BE2C (cell line): ENCODE data around the gene CRHBP. TPM values are rescaled to one million over a fixed set of nuclear protein-coding genes. Genes with fewer than 3 reads are reported as not detected.
"Not testable (repeated sequence)": the region's sequence is repeated elsewhere in the genome, so short reads cannot be mapped to it uniquely, and the experiment has no call there.

Source experiments
- DNase-seq: peaks from one replicate; pipeline ENCODE4 v3.0.0-alpha.2; 2020
- H3K27me3 ChIP-seq: fragments of 250-450 bp; sonication (Bioruptor Pico); 2 replicates; pipeline ENCODE4 v1.5.1; 2020; ENCODE audit warnings: mild to moderate bottlenecking
- H3K36me3 ChIP-seq: fragments of 250-450 bp; sonication (Bioruptor Pico); 2 replicates; pipeline ENCODE4 v1.5.1; 2020; ENCODE audit warnings: mild to moderate bottlenecking
- H3K4me1 ChIP-seq: fragments of 250-450 bp; sonication (Bioruptor Pico); 2 replicates; pipeline ENCODE4 v1.5.1; 2020
- H3K4me3 ChIP-seq: 2 replicates; pipeline ENCODE4 v1.5.1; 2011; ENCODE audit warnings: low read depth, low read length
- H3K9me3 ChIP-seq: fragments of 250-450 bp; sonication (Bioruptor Pico); 2 replicates; pipeline ENCODE4 v1.5.1; 2020
- polyA plus RNA-seq: library from polyadenylated mRNA; unstranded; fragments of >200 nt; gene quantifications from one replicate; pipeline ENCODE4 v1.2.1, GENCODE V29; 2012; ENCODE audit warnings: low read depth, missing spikeins; ENCODE audit not compliant: insufficient read length, insufficient read depth
- TF ChIP-seq, protein P1 (sequence below): IDR thresholded peaks from 2 replicates; pipeline ENCODE4 v1.5.1; 2012; ENCODE audit warnings: mild to moderate bottlenecking, low read depth, low read length

CRHBP gene, protein sequence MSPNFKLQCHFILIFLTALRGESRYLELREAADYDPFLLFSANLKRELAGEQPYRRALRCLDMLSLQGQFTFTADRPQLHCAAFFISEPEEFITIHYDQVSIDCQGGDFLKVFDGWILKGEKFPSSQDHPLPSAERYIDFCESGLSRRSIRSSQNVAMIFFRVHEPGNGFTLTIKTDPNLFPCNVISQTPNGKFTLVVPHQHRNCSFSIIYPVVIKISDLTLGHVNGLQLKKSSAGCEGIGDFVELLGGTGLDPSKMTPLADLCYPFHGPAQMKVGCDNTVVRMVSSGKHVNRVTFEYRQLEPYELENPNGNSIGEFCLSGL
- polyA plus RNA-seq, result not detected

DNA sequence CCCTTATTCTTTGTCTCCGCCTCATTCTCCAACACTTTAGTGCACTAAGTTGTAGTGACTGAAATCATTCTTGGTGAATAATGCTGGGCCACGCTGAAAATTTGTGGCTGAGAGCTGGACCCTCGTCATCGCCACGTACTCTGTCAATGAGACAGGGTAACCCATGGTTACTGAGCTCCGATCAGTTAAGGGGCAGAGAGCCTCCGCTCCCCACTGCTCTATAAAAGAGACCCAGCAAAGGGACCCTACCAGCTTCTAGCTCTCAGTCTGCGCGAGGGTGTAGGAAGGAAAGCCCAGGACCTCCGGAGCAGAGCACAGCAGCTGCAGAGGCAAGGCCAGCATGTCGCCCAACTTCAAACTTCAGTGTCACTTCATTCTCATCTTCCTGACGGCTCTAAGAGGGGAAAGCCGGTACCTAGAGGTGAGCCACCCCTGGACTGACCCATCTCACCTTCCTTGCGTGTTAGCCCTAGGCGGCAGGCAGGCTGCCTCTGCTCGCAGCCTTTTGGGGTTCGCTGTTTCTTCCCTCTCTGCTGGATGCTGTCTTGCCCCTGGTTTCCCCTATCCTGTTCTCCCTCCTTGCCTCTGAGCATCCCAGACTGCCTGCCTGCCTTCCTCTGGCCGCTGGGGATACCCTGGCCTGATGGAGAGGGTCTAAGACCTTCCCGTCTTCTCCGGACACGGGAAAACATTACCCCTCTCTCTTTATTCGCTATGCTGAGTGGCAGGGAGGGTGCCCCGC is at the start of gene CRHBP:
TSS of gene CRHBP (plus strand) at position 251 of the 742 bp plus-strand sequence. CDS start at position 341, 90 bp downstream.
- Histone ChIP-seq H3K4me1 (no peaks in the 10 kb centered on the region), H3K4me3 (no peak within 1 kb of the TSS), H3K36me3 (no peaks in the 10 kb centered on the region), H3K9me3 (no peaks in the 10 kb centered on the region), H3K27me3 (peaks cover 39% of the 10 kb centered on the region)
- DNase-seq, result no peak
- TF ChIP-seq, protein P1, sequence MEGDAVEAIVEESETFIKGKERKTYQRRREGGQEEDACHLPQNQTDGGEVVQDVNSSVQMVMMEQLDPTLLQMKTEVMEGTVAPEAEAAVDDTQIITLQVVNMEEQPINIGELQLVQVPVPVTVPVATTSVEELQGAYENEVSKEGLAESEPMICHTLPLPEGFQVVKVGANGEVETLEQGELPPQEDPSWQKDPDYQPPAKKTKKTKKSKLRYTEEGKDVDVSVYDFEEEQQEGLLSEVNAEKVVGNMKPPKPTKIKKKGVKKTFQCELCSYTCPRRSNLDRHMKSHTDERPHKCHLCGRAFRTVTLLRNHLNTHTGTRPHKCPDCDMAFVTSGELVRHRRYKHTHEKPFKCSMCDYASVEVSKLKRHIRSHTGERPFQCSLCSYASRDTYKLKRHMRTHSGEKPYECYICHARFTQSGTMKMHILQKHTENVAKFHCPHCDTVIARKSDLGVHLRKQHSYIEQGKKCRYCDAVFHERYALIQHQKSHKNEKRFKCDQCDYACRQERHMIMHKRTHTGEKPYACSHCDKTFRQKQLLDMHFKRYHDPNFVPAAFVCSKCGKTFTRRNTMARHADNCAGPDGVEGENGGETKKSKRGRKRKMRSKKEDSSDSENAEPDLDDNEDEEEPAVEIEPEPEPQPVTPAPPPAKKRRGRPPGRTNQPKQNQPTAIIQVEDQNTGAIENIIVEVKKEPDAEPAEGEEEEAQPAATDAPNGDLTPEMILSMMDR, result no peak

DNA sequence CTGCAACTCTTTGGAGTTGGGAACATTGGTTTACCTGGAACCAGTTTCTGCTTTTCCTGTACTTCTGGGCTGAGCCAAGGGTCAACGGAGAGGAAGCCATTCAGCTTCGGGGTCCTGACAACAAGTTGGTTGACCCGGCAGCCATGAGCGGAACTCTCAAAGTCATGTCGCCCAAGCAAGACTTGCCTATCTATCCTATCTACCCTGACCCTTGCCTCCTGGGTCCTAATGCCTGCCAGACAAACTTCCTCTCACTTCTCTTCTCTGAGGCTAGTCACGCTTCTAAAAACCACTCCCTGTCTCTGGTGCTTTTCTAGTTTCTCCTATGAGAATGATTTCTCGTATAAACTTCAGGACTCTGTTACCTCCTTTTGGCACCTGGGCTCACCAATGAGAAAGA is 44.7 kb upstream of the CRHBP start:
- H3K36me3 ChIP-seq, result no peaks in the 10 kb centered on the region
- H3K27me3 ChIP-seq, result no peaks in the 10 kb centered on the region
- no peaks in the 10 kb centered on the region for H3K4me1 ChIP-seq
- TF ChIP-seq, protein P1, result no peak
- no peak for DNase-seq
- no peak overlapping the region for H3K4me3 ChIP-seq
- H3K9me3 ChIP-seq, result no peaks in the 10 kb centered on the region

DNA sequence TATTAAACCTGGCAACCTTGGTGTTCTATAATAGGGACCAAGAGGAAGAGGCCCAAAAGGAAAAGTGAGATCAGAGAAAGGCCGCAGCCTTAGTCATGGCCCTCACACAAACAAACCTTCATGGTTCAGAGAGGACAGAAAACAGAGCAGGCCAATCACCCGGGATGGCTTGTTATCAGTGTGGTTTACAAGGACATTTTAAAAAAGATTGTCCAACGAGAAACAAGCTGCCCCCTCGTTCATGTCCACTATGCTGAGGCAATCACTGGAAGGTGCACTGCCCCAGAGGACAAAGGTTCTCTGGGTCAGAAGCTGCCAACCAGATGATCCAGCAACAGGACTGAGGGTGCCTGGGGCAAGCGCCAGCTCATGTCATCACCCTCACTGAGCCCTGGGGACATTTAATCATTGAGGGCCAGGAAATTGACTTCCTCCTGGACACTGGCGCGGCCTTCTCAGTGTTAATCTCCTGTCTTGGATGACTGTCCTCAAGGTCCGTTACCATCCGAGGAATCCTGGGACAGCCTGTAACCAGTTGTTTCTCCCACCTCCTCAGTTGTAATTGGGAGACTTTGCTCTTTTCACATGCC is 42.4 kb upstream of the CRHBP start:
- not testable (repeated sequence) for H3K9me3 ChIP-seq, H3K27me3 ChIP-seq, H3K4me3 ChIP-seq, H3K36me3 ChIP-seq, H3K4me1 ChIP-seq, DNase-seq

DNA sequence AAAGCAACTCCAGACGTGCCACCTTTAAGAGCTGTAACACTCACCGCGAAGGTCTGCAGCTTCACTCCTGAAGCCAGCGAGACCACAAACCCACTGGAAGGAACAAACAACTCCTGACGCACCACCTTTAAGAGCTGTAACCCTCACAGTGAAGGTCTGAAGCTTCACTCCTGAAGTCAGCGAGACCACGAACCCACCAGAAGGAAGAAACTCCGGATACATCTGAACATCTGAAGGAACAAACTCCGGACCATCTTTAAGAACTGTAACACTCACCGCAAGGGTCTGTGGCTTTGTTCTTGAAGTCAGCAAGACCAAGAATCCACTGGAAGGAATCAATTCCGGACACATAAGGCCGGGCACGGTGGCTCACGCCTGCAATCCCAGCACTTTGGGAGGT is 38.2 kb upstream of the CRHBP start:
- not testable (repeated sequence) for H3K4me1 ChIP-seq, H3K9me3 ChIP-seq, DNase-seq, H3K27me3 ChIP-seq, H3K36me3 ChIP-seq, H3K4me3 ChIP-seq

DNA sequence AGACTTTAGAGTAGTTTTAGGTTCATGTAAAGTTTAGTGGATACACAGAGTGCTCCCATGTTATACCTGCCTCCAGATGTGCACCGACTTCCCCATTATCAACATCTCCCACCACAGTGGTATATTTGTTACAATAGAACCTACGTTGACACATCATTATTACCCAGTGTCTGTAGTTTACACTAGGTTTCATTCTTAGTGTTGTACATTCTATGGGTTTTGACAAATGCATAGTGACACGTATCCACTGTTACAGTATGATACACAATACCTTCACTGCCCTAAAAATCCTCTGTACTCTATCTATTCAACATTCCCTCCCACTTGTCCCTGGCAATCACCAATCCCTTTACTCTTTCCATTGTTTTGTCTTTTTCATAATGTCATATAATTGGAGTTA is 34.3 kb upstream of the CRHBP start:
- H3K27me3 ChIP-seq, result no peaks in the 10 kb centered on the region
- TF ChIP-seq, protein P1, result no peak

DNA sequence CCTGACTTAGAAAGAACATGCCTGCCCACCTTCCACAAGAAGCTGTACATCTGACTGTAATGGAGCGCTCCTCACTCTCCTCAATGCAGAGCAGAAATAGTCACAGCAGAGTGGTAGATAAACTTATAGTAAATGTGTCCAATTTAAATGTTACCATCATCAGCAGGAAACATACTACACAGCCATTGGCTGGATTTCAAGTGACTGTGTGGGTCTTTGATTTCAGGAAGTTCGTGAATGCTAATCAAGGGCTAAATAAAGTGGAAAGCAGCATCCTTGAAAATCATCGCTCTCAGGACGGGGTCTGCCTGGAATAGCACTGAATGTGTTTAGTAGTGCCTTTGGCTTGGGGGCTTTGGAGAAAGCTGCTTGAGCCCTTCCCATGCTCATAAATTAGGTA is 32.4 kb upstream of the CRHBP start:
- no peaks in the 10 kb centered on the region for H3K36me3 ChIP-seq
- no peaks in the 10 kb centered on the region for H3K4me1 ChIP-seq
- no peak for DNase-seq
- TF ChIP-seq, protein P1, result no peak
- H3K27me3 ChIP-seq, result no peaks in the 10 kb centered on the region
- H3K9me3 ChIP-seq, result no peaks in the 10 kb centered on the region
- no peak overlapping the region for H3K4me3 ChIP-seq

More for the DNA sequence above, 34.3 kb upstream of the CRHBP start:
- Histone ChIP-seq H3K36me3 (no peaks in the 10 kb centered on the region), H3K9me3 (no peaks in the 10 kb centered on the region), H3K4me1 (no peaks in the 10 kb centered on the region), H3K4me3 (no peak overlapping the region)
- DNase-seq, result no peak
